Suprapubic skin (tissue), 4 donors: ENCODE results near the gene TRIM50.
"Not testable (repeated sequence)": the region's sequence is repeated elsewhere in the genome, so short reads cannot be mapped to it uniquely, and the experiment has no call there.

ENCODE experiments used
- EP300 ChIP-seq: sonication (generic); formaldehyde crosslinking; IDR thresholded peaks from one replicate; pipeline ENCODE4 v1.6.1; 2017; ENCODE audit warnings: antibody characterized with exemption
- POLR2A ChIP-seq, 2 donors: fragments of 450-650 bp; IDR thresholded peaks; one replicate each; pipeline ENCODE4 v1.6.1; 2017; ENCODE audit warnings: antibody characterized with exemption in 2 of 2, mild to moderate bottlenecking in 2 of 2, moderate library complexity in 2 of 2
- POLR2AphosphoS5 ChIP-seq, 3 donors: sonication (generic); formaldehyde crosslinking; IDR thresholded peaks; one replicate each; pipeline ENCODE4 v1.6.1; 2017; ENCODE audit warnings: antibody characterized with exemption in 3 of 3
- TF ChIP-seq, protein P1 (sequence below), 2 donors: fragments of 200-600 bp in 1 of 2; fragments of 450-650 bp in 1 of 2; sonication (generic) in 1 of 2; IDR thresholded peaks; one replicate each; pipeline ENCODE4 v1.5.1; 2016 to 2019; ENCODE audit warnings: antibody characterized with exemption in 2 of 2, mild to moderate bottlenecking in 1 of 2, moderate library complexity in 1 of 2

DNA sequence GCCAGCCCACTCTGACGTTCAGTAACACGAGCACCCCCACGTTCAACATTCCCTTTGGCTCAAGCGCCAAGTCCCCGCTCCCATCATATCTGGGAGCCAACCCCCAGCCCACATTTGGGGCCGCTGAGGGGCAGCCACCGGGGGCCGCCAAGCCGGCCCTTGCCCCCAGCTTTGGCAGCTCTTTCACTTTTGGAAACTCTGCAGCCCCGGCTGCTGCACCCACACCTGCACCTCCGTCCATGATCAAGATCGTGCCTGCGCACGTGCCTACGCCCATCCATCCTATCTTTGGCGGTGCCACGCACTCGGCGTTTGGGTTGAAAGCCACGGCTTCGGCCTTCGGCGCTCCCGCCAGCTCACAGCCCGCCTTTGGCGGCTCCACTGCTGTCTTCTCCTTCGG lies 30.2 kb downstream of the TRIM50 start:
- TF ChIP-seq, protein P1, sequence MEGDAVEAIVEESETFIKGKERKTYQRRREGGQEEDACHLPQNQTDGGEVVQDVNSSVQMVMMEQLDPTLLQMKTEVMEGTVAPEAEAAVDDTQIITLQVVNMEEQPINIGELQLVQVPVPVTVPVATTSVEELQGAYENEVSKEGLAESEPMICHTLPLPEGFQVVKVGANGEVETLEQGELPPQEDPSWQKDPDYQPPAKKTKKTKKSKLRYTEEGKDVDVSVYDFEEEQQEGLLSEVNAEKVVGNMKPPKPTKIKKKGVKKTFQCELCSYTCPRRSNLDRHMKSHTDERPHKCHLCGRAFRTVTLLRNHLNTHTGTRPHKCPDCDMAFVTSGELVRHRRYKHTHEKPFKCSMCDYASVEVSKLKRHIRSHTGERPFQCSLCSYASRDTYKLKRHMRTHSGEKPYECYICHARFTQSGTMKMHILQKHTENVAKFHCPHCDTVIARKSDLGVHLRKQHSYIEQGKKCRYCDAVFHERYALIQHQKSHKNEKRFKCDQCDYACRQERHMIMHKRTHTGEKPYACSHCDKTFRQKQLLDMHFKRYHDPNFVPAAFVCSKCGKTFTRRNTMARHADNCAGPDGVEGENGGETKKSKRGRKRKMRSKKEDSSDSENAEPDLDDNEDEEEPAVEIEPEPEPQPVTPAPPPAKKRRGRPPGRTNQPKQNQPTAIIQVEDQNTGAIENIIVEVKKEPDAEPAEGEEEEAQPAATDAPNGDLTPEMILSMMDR (IDR thresholded peaks at IDR 0.05): not testable (repeated sequence)
- TF ChIP-seq POLR2A (IDR thresholded peaks at IDR 0.05); POLR2AphosphoS5 (IDR thresholded peaks at IDR 0.05); EP300: not testable (repeated sequence)
